GM21528 (cell line): Measurements from ENCODE around the gene OR4P4.
A peak's percentile ranks its signal among the peaks of the same experiment; 100 is the strongest.

Source experiments
- ATAC-seq: cut with Tn5 transposase; IDR thresholded peaks from one replicate; pipeline ENCODE4 v1.9.1; 2021; ENCODE audit warnings: mild to moderate bottlenecking, moderate library complexity; ENCODE audit not compliant: unreplicated experiment, low FRiP score

OR4P4 gene

GRCh38 chr11:55634813-55635212 is at the start of gene OR4P4:
TSS of gene OR4P4 (plus strand) at chr11:55635113.
- ATAC-seq, result no peak

GRCh38 chr11:55607545-55607944 is 27.4 kb upstream of the OR4P4 start, which contains the start of gene OR4C11:
TSS of gene OR4C11 (minus strand) at chr11:55607645. CDS start at chr11:55604373, 3,272 bp downstream.
- no peak for ATAC-seq

GRCh38 chr11:55624531-55624930 is 10.4 kb upstream of the OR4P4 start:
- ATAC-seq, result no peak

GRCh38 chr11:55648027-55648426 is 13.1 kb downstream of the OR4P4 start, which contains the start of gene OR4S2:
TSS of gene OR4S2 (plus strand) at chr11:55648327. CDS start at chr11:55650904, 2,577 bp downstream.
- ATAC-seq, result no peak

- ATAC-seq, result no peak
Observed at GRCh38 chr11:55652560-55652959, 17.6 kb downstream of the OR4P4 start.

GRCh38 chr11:55655096-55655495 is 20.2 kb downstream of the OR4P4 start:
- ATAC-seq, result no peak

GRCh38 chr11:55658031-55658573 is 23.2 kb downstream of the OR4P4 start:
- peak; percentile 97 for ATAC-seq

- ATAC-seq, result peak; percentile 34
Observed at GRCh38 chr11:55658608-55659007, 23.7 kb downstream of the OR4P4 start.

GRCh38 chr11:55661901-55662300 is 27.0 kb downstream of the OR4P4 start, which contains the start of gene OR4C6:
TSS of gene OR4C6 (plus strand) at chr11:55662201. CDS start at chr11:55665167, 2,966 bp downstream.
- no peak for ATAC-seq

GRCh38 chr11:55669376-55669775 is 34.5 kb downstream of the OR4P4 start:
- no peak for ATAC-seq

- no peak for ATAC-seq
Observed at GRCh38 chr11:55673860-55674259, 38.9 kb downstream of the OR4P4 start.
